ENCODE data around the gene EME2.

Gene EME2

GRCh38 chr16:1820946-1821290, 48.3 kb downstream of the EME2 start:
- DNase-seq = no peak

GRCh38 chr16:1821861-1822611, 49.4 kb downstream of the EME2 start:
- DNase-seq = no peak

DNA sequence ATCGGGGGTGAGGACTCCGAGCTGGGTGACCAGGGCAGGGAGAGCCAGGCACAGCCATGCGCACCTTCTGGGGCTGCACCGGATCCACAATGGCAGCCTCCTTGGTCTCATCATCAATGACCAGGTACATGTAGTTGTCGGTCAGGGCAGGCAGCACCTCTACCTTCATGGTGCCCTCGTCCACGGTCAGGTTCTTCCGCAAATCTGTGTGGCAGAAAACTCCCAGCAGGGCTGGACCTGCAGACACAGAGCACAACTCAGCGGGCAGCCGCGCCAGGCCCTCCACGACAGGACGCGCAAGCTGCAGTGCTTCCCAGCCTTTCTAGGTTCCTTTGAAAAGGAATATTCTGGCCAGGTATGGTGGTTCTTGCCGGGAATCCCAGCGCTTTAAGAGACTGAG, 50.2 kb downstream of the EME2 start:
- DNase-seq = no peak

DNA sequence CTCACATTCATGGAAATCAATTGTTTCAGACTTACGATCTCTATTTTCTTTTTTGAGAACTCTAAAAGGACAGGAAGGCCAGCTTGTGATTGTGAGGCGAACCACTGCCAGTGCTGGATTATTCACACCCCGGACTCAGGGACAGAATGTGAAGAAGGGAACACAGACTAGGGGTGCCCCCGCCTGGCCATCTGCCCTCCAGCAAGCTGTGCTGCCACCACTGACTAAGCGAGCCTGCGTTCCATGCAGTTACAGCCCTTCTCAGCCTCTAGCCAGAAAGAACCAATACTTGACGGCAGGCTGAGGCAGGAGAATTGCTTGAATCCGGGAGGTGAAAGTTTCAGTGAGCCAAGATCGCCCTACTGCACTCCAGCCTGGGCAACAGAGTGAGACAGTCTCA, 51.2 kb downstream of the EME2 start:
- no peak for DNase-seq

GRCh38 chr16:1825381-1825863, 52.8 kb downstream of the EME2 start:
- no peak for DNase-seq
